Fibroblast of lung (primary cell): ENCODE data around the gene CCDC182.

Experiments
- EZH2 ChIP-seq: IDR thresholded peaks from 2 replicates; pipeline ENCODE4 v1.5.1; 2012; ENCODE audit warnings: low read length, control low read depth, mild to moderate bottlenecking; ENCODE audit errors: missing control alignments
- TF ChIP-seq, protein P1 (sequence below), 2 donors: IDR thresholded peaks in 1 of 2; conservative IDR thresholded peaks in 1 of 2; 1 replicate in 1 of 2; 2 replicates in 1 of 2; pipeline ENCODE4 v1.5.1; 2011 to 2012; ENCODE audit warnings: low read length in 2 of 2, control low read depth in 1 of 2, inconsistent platforms in 1 of 2, low read depth in 1 of 2, mild to moderate bottlenecking in 1 of 2

DNA sequence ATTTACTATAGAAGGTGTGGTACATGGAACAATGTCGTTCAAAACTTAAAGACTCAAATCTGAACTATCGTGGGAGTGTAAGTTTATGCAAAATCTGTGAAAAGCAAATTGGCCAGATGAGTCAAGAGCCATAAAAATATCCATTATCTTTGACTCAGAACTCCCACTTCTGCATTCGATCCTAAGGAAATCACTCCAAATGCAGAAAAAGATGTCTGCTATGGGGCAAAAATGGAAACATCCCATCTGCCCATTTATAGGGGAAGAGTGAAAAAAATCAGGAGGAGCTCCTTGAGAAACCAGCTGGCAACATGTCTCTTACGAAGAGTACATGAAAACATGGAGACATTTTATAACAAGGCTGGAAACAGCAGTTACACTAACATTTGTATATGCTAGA, 43.6 kb upstream of the CCDC182 start:
- TF ChIP-seq, protein P1, sequence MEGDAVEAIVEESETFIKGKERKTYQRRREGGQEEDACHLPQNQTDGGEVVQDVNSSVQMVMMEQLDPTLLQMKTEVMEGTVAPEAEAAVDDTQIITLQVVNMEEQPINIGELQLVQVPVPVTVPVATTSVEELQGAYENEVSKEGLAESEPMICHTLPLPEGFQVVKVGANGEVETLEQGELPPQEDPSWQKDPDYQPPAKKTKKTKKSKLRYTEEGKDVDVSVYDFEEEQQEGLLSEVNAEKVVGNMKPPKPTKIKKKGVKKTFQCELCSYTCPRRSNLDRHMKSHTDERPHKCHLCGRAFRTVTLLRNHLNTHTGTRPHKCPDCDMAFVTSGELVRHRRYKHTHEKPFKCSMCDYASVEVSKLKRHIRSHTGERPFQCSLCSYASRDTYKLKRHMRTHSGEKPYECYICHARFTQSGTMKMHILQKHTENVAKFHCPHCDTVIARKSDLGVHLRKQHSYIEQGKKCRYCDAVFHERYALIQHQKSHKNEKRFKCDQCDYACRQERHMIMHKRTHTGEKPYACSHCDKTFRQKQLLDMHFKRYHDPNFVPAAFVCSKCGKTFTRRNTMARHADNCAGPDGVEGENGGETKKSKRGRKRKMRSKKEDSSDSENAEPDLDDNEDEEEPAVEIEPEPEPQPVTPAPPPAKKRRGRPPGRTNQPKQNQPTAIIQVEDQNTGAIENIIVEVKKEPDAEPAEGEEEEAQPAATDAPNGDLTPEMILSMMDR (conservative IDR thresholded peaks at IDR 0.05 in 1 of 2, IDR thresholded peaks at IDR 0.05 in 1 of 2; ENCODE audit: low read depth in 1 of 2, low read length in 2 of 2), result no peak
- TF ChIP-seq EZH2, result no peak
